Stimulated activated CD4-positive, alpha-beta T cell treated with anti-CD3 and anti-CD28 coated beads, Interleukin-12 subunit alpha, Interleukin-12 subunit beta, amount 100 ng/mL, for 4 hours (primary cell): ENCODE results near the gene NOTUM.
"Not testable (repeated sequence)": the region's sequence is repeated elsewhere in the genome, so short reads cannot be mapped to it uniquely, and the experiment has no call there.

ENCODE experiments used
- DNase-seq: peaks from one replicate; pipeline ENCODE4 v3.0.0-alpha.2; 2020

The NOTUM gene

GRCh38 chr17:81996232-81996756 is 35.3 kb upstream of the NOTUM start:
- no peak for DNase-seq

DNA sequence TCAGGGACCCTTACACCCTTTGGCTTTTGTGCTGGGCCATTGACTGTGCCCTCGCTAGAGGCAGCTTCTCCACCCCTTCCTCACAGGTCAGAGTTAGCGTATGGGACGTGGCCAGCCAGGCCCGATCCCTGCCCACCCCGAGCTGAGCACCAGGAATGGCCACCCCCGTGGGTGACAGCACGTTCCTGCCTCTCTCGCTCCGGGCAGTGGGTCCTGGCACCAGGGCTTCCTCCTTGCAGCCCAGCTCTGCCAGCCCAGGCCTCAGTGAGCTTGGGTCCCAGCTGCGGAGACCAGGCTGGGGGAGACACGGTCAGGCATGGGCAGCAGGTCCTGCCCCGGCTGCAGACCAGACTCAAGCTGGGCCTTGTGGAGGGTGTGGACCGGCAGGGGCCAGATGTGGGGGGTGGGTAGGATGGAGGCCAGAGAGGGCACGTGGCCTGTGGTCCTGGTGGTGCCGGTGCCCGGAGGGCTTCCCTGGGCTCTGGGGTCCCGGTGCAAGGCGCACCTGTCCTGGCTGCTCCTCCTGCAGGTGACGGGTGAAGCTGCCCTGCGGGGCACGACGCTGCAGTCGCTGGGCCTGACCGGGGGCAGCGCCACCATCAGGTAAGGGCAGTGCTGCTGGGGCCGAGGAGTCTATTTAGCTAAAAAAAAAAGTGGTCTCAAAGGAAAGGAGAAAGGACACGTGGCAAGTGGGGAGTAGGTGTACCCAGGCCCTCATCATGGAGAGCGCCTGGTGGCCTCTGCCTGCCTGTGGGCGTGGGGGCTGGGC is 34.7 kb upstream of the NOTUM start:
- no peak for DNase-seq

DNA sequence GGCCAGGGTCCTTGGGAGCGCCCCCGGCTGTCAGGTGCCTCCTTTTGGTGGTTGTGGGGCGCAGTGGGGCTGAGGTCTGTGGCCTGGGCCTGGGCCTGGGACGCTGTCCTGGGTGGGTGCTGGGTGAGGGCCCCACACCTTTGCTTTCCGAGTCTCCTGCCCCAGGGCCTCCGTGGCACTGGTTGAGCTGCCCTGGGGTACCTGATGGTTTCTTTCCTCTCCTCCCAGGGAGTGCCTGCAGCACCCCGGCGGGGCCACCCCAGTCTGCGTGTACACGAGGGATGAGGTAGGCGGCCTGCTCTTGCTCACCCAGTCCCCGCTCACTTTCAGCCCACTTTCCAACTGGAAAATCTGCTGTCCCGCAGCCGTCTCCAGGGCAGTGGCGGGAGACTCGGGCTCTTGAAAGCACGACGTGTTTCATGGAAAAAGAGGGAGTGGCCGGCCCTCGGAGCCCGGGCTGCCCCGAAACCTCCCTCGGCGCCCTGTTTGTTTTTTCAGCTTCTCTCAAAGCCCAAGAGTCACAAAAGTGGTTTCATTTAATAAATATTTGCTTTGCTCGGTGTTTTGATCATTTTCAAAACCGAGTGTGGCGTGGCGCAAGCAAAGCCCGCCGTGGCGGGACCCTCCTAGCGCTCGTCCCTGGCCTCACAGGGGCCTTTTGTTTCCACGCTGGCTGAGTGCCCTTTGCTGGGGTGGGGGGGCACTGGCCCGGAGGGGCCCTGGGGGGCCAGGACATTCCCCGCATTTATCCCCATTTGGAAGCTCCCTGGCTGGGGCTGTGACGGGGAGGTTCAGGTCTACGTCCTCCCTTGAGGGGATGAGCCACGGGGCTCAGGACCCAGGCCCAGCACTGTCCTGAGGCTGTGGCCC is 33.8 kb upstream of the NOTUM start:
- no peak for DNase-seq

DNA sequence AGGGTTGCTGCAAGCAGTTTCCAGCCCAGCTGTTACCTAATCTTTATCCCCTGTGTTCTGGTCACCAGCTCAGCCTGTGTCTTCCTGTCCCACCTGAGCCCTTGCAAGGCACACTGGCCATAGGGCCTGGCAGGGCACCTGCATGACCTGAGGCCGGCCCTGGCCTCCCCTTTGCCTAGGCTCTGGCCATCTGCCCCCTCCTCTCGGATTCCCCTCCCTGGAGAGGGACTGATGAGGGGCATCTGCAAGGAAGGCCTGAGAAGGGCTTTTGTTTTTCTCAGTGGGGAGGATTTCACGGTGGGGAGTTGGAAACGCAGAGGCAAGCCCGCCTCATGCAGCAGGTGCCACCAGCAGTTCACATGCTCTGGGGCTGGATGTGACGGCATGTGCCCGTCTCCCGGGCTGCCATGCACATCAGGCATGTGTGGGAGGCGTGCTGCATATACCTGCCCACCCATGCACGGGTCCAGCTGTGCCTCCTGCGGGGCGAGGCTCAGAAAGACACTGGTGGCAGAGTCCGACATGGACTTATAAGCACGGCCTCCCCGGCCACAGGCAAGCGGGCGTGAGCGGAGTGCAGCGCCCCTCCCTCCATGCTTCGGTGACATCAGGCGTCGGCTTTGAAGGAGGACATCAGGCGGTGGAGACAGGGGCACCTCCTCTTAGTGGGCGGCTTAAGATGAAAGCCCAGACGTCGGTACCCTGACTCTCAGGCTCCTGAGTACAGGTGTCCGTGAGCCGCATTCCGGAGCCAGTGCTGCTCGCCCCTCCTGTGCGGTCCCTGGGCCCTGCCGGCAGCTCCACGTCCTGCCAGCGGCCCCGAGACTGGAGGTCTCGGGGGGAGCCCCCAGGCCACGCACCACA is 33.0 kb upstream of the NOTUM start:
- no peak for DNase-seq

- no peak for DNase-seq
Observed at GRCh38 chr17:81992306-81993102, 31.5 kb upstream of the NOTUM start.

- no peak for DNase-seq
Observed at GRCh38 chr17:81991684-81992305, 30.8 kb upstream of the NOTUM start.

DNA sequence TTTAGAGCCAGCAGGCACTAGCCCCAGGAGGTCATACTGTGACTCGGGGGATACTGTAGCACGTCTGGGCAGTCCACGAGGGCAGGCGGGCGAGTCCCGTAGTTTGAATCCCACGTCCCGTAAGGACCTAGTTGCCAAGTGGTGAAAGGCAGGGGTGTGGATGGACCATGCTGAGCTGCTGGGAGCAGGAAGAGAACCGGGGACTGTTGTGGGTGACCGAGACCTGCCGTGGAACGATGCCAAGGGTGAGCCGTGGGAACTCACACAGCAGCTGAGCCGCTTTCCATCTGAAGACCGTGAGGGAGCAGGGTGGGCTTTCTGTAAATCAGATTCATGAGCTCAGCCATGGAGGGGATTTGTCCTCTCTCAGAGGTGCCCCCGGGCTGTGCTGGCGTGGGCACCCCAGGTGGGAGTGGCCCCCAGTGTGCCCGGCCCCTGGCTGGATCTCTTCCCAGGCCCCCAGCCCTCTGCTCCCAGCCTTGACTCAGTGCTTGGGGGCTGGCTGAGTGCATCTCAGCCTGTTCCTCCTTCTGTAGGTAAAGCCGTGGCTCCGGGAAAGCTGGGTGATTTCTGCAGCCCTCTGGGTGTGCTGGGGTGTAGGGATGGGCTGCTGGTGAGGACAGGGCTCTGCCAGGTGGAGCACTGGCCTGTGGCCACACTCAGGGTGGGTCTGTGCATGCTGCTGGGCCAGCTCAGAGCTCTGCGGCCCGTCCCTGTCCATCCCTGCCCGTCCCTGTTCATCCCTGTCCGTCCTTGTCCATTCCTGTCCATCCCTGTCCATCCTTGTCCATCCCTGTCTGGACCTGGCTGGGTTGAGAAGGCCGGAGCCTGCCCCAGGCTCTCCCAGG is 30.1 kb upstream of the NOTUM start:
- no peak for DNase-seq

DNA sequence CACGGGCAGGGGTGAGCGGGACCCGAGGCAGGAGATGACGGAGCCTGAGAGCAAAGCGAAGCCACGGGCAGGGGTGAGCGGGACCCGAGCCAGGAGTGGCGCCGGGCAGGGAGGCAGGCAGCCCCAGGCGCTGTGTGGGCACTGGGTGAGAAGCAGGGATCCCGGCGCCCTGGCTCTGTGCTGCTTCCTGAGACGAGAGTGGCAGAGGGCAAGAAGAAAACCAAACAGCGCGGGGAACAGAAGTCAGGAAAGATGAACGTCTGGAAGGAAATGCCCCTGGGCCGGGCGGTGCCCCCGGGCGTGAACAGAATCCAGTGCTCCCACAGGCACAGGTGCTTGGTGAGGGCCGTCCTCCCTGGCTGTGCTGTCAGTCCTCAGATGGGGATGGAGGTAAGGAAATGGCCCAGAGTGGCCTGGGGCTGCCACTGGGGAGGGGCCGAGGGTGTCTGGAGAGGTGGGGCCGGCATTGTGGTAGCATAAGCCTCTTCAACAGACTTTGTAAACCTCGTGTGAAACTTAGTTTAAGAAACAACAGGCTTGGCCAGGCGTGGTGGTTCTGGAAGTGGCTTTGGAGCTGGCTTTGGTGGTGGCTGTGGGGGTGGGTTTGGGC is 26.3 kb upstream of the NOTUM start:
- no peak for DNase-seq

GRCh38 chr17:81986606-81987005 is 25.6 kb upstream of the NOTUM start:
- no peak for DNase-seq

GRCh38 chr17:81984773-81985410 is 23.9 kb upstream of the NOTUM start:
- DNase-seq: no peak

DNA sequence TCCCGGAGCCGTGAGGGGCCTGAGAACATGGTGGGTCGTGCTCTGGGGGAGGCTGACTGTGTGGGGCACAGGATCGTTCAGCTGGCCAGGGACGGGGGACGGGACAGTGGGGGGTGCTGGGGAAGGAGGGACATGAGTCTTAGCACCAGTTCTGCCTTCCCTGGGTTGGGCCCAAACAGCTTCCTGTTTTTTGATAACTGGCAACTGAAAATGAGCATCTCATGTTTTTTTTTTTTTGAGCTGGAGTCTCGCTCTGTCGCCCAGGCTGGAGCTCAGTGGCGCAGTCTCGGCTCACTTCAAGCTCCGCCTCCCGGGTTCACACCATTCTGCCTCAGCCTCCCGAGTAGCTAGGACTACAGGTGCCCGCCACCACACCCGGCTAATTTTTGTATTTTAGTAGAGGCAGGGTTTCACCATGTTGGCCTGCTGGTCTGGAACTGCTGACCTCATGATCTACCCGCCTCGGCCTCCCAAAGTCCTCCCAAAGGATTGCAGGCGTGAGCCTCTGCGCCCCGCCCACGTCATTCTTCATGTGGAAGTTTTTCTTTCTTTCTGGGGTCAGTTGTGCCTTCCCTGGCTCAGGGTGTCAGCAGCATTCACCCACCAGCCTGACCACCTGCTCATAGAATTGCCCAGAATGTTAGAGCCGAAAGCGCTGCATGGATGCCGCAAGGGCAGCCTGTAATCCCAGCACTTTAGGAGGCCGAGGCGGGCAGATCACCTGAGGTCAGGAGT is 22.8 kb upstream of the NOTUM start:
- DNase-seq: no peak

DNA sequence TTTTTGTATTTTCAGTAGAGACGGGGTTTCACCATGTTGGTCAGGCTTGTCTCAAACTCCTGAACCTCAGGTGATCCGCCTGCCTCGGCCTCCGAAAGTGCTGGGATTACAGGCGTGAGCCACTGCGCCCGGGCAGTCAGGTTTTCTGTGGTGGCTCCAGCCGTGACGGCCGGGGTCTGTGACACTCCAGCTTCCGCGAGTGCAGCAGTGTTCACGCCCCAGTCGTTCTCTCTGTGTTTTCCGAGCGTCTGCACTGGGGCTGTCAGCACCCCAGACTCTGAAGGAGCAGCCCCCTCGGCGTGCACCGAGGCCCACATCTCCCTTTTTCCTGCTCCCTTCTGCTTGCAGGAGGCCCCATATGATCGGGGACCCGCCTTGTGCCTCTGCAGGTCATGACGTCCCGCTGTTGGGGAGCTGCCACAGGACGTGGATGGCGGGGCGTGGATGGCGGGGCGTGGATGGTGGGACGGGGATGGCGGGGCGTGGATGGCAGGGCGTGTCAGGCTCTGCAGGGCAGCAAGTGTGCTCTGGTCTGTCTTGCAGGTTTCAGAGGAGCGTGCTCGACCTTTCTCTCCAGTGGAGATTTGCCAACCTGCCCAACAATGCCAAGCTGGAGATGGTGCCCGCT is 22.1 kb upstream of the NOTUM start:
- DNase-seq: no peak

DNA sequence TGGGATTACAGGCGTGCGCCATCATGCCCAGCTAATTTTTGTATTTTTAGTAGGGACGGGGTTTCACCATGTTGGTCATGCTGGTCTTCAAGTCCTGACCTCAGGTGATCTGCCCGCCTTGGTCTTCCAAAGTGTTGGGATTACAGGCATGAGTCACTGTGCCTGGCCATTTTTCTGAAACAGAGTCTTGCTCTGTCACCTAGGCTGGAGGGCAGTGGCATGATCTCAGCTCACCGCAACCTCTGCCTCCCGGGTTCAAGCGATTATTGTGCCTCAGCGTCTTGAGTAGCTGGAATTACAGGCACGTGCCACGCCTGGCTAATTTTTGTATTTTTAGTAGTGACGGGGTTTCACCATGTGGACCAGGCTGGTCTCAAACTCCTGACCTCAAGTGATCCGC is 20.5 kb upstream of the NOTUM start:
- not testable (repeated sequence) for DNase-seq

GRCh38 chr17:81980707-81981343 is 19.8 kb upstream of the NOTUM start:
- DNase-seq: no peak

DNA sequence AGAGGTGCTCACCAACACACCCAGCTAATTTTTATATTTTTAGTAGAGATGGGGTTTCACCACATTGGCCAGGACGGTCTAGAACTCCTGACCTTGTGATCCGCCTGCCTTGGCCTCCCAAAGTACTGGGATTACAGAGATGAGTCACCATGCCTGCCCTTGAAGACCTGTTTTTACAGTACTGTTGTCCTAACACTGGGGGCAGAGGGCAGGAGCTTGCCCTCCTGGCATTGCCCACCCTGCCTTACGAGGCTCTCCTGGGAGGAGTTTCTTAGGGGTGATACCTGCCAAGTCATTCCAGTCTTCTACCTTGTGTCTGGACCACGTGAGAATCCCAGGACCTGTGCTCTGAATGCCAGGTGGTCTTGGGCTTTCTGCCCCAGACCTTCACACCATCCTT is 19.1 kb upstream of the NOTUM start:
- no peak for DNase-seq

DNA sequence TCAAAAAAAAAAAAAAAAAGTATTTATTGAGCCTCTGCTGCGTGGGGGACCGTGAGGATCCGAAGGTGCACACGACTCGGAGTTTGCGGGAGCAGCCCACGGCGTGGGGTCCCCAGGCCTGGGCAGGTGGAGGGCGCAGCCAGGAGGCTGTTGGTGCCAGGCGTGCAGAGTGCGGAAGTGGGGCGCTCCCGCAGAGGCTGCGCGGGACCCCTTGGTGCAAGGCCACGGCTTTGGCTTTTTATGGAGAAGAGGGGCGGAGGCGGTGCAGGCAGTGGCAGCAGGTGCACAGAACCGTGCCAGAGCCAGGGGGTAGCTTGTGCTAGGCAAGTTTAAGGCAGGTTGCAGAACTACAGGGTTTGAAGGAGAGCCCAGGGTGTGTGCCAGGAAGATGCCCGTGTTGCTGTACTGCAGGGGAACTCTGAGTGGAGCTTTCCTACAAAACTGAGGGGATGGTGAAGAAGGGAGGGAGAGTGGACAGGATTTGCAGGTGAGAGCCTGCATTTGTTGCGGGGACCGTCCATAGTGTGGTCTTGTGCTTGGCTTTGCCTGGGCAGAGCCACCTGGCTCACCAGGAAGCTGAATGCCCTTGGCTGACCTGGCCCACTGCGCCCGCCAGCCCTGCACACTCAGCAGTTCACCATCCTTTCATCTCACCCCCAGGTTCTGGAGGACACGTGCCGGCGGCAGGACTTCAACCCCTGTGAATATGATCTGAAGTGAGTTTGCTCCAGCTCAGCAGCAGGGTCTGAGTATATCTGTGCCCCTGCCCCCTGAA is 17.7 kb upstream of the NOTUM start:
- no peak for DNase-seq

DNA sequence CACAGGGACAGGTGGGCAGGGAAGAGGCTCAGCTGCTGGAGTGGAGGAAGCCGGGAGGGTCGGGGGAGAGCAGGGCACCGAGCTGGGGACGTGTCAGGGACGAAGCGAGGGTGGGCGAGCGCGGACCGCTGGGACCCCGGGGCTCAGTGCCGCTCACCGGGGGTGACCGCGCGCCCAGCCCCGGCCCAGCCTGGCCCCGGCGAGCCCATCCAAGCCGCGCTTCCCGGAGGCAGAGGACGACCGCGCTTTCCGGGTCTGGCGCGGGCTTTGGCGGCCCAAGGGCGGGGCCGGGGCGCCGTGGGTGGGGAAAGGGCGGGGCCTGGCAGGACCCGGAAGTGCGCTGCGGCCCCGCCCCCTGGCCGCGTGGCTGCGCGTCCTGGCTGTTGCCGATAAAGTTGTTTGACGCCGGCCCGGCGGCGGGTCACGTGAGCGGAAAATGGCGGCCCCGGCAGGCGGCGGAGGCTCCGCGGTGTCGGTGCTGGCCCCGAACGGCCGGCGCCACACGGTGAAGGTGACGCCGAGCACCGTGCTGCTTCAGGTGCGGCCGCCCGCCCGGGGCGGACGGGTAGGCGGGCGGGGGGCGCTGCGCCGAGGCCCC is 16.3 kb upstream of the NOTUM start, which contains the start of gene ASPSCR1:
Gene ASPSCR1, plus strand, starts transcription at position 419 of the 598 bp plus-strand sequence. Its CDS starts 18 bp downstream, at position 437.
- DNase-seq: peak; percentile 93
